OCI-M1 (cell line): ENCODE data around the gene NEDD4L.

Experiments
- DNase-seq: peaks from one replicate; lab custom pipeline; 2025; lab: John Stamatoyannopoulos, UW

The NEDD4L gene

GRCh38 chr18:58401191-58401590 is 357.2 kb downstream of the NEDD4L start:
- DNase-seq = no peak

GRCh38 chr18:58402247-58402646 is 358.2 kb downstream of the NEDD4L start:
- DNase-seq = no peak

- no peak for DNase-seq
Measured at GRCh38 chr18:58402951-58403702, 359.1 kb downstream of the NEDD4L start.

- no peak for DNase-seq
Measured at GRCh38 chr18:58403799-58404455, 359.9 kb downstream of the NEDD4L start.

- DNase-seq = no peak
Measured at GRCh38 chr18:58405107-58405898, 361.3 kb downstream of the NEDD4L start.

GRCh38 chr18:58407263-58407648 is 363.2 kb downstream of the NEDD4L start:
- no peak for DNase-seq

- DNase-seq = no peak
Measured at GRCh38 chr18:58407649-58408407, 363.8 kb downstream of the NEDD4L start.

- DNase-seq = no peak
Measured at GRCh38 chr18:58408665-58409064, 364.6 kb downstream of the NEDD4L start.

GRCh38 chr18:58409802-58410445 is 365.9 kb downstream of the NEDD4L start:
- no peak for DNase-seq

- DNase-seq = no peak
Measured at GRCh38 chr18:58411323-58411722, 367.3 kb downstream of the NEDD4L start.

- no peak for DNase-seq
Measured at GRCh38 chr18:58412844-58413666, 369.0 kb downstream of the NEDD4L start.

- DNase-seq = no peak
Measured at GRCh38 chr18:58413667-58414628, 369.9 kb downstream of the NEDD4L start.

GRCh38 chr18:58416014-58416703 is 372.1 kb downstream of the NEDD4L start:
- DNase-seq = no peak

GRCh38 chr18:58416704-58417683 is 373.0 kb downstream of the NEDD4L start:
- no peak for DNase-seq

- no peak for DNase-seq
Measured at GRCh38 chr18:58417752-58418151, 373.7 kb downstream of the NEDD4L start.

- DNase-seq = no peak
Measured at GRCh38 chr18:58418361-58418760, 374.3 kb downstream of the NEDD4L start.

- DNase-seq = no peak
Measured at GRCh38 chr18:58419587-58420199, 375.7 kb downstream of the NEDD4L start.
